ENCODE measurements around the gene INTS15. TPM values are rescaled to one million over a fixed set of nuclear protein-coding genes. Genes with fewer than 3 reads are reported as not detected.

Gene INTS15
- polyA plus RNA-seq, 4 donors = 15.0 to 28.7 (median 16.4) TPM

DNA sequence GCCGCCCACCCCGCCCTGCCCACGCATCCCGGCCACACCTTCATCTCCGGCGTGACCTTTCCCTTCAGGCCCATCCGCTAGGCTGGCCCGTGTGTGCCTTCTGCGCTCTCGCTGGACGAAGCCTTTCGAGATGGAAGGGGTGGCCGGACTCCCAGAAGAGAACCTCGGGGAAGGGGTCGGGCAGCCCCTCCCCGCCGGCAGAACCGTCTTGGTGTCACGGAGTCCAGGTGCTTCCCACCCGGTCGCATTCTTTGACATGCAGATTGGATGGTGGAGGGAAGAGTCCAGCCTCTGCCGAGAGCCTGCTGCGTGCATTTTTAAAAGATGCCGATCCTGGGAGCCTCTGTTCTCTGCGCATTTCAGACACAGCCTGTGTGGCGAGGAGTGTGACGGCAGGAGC, 18.3 kb downstream of the INTS15 start:
- no peaks in the 10 kb centered on the region for H3K9me3 ChIP-seq (ENCODE audit: control insufficient read depth in 2 of 2, insufficient read depth in 1 of 2, low read depth in 1 of 2, low read length in 1 of 2)
- H3K4me3 ChIP-seq (ENCODE audit: low read depth in 1 of 3, low read length in 3 of 3) = no peak overlapping the region
- no peak for DNase-seq
- H3K27ac ChIP-seq (ENCODE audit: low read depth in 1 of 3, low read length in 2 of 3) = no peak overlapping the region
- WGBS, 3 donors = 89 to 96% (median 94%) methylated on average over 27 of the region's 27 CpGs
- FAIRE-seq = no peak
- H3K36me3 ChIP-seq (ENCODE audit: control insufficient read depth in 3 of 3, insufficient read depth in 2 of 3, low read depth in 1 of 3, low read length in 3 of 3) = peaks cover 5 to 53% (median 6%) of the 10 kb centered on the region in 3 donors
- no peaks in the 10 kb centered on the region for H3K27me3 ChIP-seq (ENCODE audit: control insufficient read depth in 3 of 3, insufficient read depth in 3 of 3, low read length in 3 of 3)
- no peaks in the 10 kb centered on the region for H3K4me1 ChIP-seq (ENCODE audit: control insufficient read depth in 3 of 3, insufficient read depth in 2 of 3, low read depth in 1 of 3, low read length in 2 of 3)

DNA sequence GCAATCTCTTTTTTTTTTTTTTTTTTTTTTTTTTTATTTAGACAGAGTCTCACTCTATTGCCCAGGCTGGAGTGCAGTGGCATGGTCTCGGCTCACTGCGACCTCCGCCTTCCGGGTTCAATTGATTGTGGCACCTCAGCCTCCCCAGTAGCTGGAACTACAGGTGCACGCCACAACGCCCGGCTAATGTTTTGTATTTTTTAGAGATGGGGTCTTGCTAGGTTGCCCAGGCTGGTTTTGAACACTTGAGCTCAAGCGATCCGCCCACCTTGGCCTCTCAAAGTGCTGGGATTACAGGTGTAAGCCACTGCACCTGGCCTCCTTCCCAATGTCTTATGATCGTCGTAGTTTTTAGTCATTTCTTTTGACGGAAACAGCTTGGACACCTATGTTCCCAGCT, 19.0 kb downstream of the INTS15 start:
- Histone ChIP-seq H3K27me3 (ENCODE audit: control insufficient read depth in 3 of 3, insufficient read depth in 3 of 3, low read length in 3 of 3) (no peaks in the 10 kb centered on the region), H3K9me3 (ENCODE audit: control insufficient read depth in 2 of 2, insufficient read depth in 1 of 2, low read depth in 1 of 2, low read length in 1 of 2) (no peaks in the 10 kb centered on the region), H3K27ac (ENCODE audit: low read depth in 1 of 3, low read length in 2 of 3) (no peak overlapping the region), H3K4me1 (ENCODE audit: control insufficient read depth in 3 of 3, insufficient read depth in 2 of 3, low read depth in 1 of 3, low read length in 2 of 3) (no peaks in the 10 kb centered on the region), H3K36me3 (ENCODE audit: control insufficient read depth in 3 of 3, insufficient read depth in 2 of 3, low read depth in 1 of 3, low read length in 3 of 3) (peaks cover 5 to 47% (median 6%) of the 10 kb centered on the region in 3 donors), H3K4me3 (ENCODE audit: low read depth in 1 of 3, low read length in 3 of 3) (no peak overlapping the region)
- no peak for DNase-seq
- WGBS, 3 donors = 94 to 95% (median 95%) methylated on average over 12 of the region's 12 CpGs
- no peak for FAIRE-seq

DNA sequence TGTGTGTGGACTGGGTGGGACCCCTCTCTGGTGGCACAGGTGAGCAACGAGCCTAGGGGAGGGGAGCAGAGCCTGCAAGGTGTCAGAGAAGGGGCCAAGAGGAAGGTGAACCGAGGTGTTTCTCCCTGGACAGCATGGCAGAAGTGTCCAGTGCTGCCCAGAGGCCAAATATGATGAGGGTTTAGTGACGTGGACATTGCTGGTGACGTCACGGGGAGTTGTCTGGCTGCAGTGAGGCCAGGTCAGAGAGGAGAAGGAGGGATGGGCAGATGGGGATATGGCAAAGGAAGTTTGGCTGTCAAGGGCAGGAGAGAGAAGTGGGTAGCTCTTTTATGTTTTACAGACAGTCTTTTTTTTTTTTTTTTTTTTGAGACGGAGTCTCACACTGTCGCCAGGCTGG, 23.0 kb downstream of the INTS15 start:
- Histone ChIP-seq H3K4me1 (ENCODE audit: control insufficient read depth in 3 of 3, insufficient read depth in 2 of 3, low read depth in 1 of 3, low read length in 2 of 3) (peaks cover 0 to 7% (median 0%) of the 10 kb centered on the region in 3 donors), H3K9me3 (ENCODE audit: control insufficient read depth in 2 of 2, insufficient read depth in 1 of 2, low read depth in 1 of 2, low read length in 1 of 2) (no peaks in the 10 kb centered on the region), H3K4me3 (ENCODE audit: low read depth in 1 of 3, low read length in 3 of 3) (no peak overlapping the region), H3K27me3 (ENCODE audit: control insufficient read depth in 3 of 3, insufficient read depth in 3 of 3, low read length in 3 of 3) (peaks cover 0 to 8% (median 3%) of the 10 kb centered on the region in 3 donors), H3K27ac (ENCODE audit: low read depth in 1 of 3, low read length in 2 of 3) (no peak overlapping the region), H3K36me3 (ENCODE audit: control insufficient read depth in 3 of 3, insufficient read depth in 2 of 3, low read depth in 1 of 3, low read length in 3 of 3) (peaks cover 3 to 23% (median 5%) of the 10 kb centered on the region in 3 donors)
- 49 to 69% (median 58%) methylated on average over 5 to 7 of the region's 7 CpGs for WGBS, 3 donors
- FAIRE-seq (no peak), DNase-seq (no peak)

DNA sequence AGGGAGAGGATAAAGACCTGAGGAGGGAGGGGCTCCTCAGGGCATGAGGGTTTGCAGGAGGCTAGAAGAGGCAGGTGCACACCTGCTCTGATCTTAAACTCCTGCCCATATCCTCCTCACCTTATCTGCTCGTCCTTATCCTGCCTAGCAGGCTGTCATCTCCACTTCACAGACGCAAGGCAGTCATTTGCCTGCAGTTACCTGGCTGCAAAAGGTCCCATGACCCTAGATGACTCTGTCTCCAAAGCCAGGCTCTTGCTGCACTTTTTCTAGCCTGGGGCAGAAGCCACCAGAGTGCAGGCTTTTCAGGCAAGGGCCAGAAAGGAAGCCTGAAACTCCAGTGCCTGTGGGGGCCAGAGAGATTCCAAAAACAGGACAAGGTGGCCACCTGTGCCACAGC, 23.9 kb downstream of the INTS15 start:
- Histone ChIP-seq H3K36me3 (ENCODE audit: control insufficient read depth in 3 of 3, insufficient read depth in 2 of 3, low read depth in 1 of 3, low read length in 3 of 3) (peaks cover 0 to 16% (median 0%) of the 10 kb centered on the region in 3 donors), H3K4me1 (ENCODE audit: control insufficient read depth in 3 of 3, insufficient read depth in 2 of 3, low read depth in 1 of 3, low read length in 2 of 3) (peaks cover 0 to 7% (median 0%) of the 10 kb centered on the region in 3 donors), H3K9me3 (ENCODE audit: control insufficient read depth in 2 of 2, insufficient read depth in 1 of 2, low read depth in 1 of 2, low read length in 1 of 2) (no peaks in the 10 kb centered on the region), H3K27me3 (ENCODE audit: control insufficient read depth in 3 of 3, insufficient read depth in 3 of 3, low read length in 3 of 3) (peaks cover 0 to 8% (median 3%) of the 10 kb centered on the region in 3 donors), H3K4me3 (ENCODE audit: low read depth in 1 of 3, low read length in 3 of 3) (no peak overlapping the region), H3K27ac (ENCODE audit: low read depth in 1 of 3, low read length in 2 of 3) (no peak overlapping the region)
- 0 to 30% (median 12%) methylated on average over 2 of the region's 2 CpGs for WGBS, 3 donors
- no peak for FAIRE-seq
- no peak for DNase-seq

DNA sequence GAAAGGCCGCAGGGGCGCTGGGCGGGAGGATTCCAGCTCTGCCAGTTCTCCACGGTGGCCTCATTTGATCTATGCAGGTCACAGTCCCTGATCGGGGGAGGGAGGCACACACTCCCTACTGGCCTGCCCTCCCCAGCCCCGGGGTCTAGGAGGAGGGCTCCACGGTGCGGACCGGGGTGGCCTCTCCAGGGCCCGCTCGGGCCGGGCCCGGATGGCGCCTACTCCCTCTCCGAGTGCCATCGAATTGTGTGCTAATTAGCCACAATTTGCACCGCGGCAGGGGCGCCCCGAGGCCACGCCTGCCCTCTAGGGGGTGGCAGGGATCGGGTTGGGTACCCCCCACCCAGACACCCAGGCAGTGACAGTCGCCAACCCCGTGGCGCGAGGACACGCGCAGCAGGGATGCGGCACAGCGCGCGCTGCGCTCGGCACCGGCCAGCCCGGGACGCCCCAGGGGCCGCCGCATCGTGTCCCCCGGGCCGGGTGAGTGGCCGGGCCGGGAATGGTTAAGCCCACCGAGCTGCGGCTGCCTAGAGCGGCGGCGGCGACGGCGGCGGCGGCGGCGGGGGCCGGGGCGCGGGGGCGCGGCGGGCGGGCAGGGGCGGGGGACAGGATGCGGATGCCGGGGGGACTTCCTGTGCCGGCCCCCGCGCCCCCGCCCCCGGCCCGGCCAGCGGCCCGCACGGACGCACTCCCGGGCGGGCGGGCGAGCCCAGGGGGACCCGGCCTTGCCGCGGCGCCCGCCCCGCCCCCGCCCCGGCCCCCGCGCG, 25.3 kb downstream of the INTS15 start, which contains the start of gene ZNF853:
TSS of gene ZNF853 (plus strand) at position 658 of the 770 bp plus-strand sequence. CDS start 565 bp downstream, outside the sequence.
- Histone ChIP-seq H3K4me1 (ENCODE audit: control insufficient read depth in 3 of 3, insufficient read depth in 2 of 3, low read depth in 1 of 3, low read length in 2 of 3) (peaks cover 0 to 7% (median 0%) of the 10 kb centered on the region in 3 donors), H3K27me3 (ENCODE audit: control insufficient read depth in 3 of 3, insufficient read depth in 3 of 3, low read length in 3 of 3) (peaks cover 0 to 8% (median 3%) of the 10 kb centered on the region in 3 donors), H3K4me3 (ENCODE audit: low read depth in 1 of 3, low read length in 3 of 3) (peak within 1 kb of the TSS; percentile 39 to 60 (median 56)), H3K36me3 (ENCODE audit: control insufficient read depth in 3 of 3, insufficient read depth in 2 of 3, low read depth in 1 of 3, low read length in 3 of 3) (peaks cover 0 to 8% (median 0%) of the 10 kb centered on the region in 3 donors), H3K27ac (ENCODE audit: low read depth in 1 of 3, low read length in 2 of 3) (no peak within 1 kb of the TSS), H3K9me3 (ENCODE audit: control insufficient read depth in 2 of 2, insufficient read depth in 1 of 2, low read depth in 1 of 2, low read length in 1 of 2) (no peaks in the 10 kb centered on the region)
- DNase-seq (peak in 1 of 2 donors; percentile 44), FAIRE-seq (no peak)
- WGBS, 3 donors = 3 to 12% (median 10%) methylated on average over 20 to 91 of the region's 91 CpGs

DNA sequence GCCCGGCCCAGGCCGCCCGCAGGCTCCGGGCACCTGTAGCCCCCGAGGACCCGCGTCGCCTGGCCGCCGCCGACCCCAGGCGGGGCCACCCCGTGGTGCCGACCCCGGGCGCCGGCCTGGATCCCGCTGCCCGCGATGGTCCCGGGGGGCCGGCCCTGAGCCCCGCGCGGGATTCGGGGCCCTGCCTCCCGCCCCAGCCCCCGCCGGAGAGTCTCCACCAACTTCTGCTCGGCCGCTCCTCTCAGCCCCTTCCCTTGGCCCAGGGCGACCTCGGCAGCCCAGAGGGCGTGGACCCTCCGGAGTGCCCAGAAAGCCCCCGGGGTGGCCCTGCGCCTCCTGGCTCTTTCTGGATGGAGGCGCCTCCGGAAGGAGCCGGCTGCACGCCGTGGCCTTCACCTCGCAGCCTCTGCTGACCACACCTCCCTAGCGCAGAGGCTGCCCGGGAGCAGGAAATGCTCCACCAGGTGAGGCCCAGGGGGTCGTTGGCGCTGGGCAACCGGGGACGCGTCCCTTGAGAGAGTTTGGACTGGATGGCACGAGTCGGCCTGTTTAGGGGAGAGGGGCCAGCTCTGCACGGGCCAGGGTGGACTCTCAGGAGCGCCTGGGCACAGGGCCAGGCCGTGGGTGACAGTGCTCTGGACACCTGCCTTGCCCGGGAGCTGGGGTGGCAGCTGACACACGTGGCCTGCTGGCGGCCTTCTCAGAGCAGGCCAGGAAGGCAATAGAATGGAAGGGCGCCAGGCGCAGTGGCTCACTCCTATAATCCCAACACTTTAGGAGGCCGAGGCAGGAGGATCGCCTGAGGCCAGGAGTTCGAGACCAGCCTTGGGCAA, 26.1 kb downstream of the INTS15 start:
- FAIRE-seq (no peak), DNase-seq (peak in 1 of 2 donors; percentile 54)
- no peaks in the 10 kb centered on the region for H3K9me3 ChIP-seq (ENCODE audit: control insufficient read depth in 2 of 2, insufficient read depth in 1 of 2, low read depth in 1 of 2, low read length in 1 of 2)
- H3K27me3 ChIP-seq (ENCODE audit: control insufficient read depth in 3 of 3, insufficient read depth in 3 of 3, low read length in 3 of 3) = peaks cover 0 to 8% (median 3%) of the 10 kb centered on the region in 3 donors
- no peak overlapping the region for H3K27ac ChIP-seq (ENCODE audit: low read depth in 1 of 3, low read length in 2 of 3)
- peak overlapping the region; percentile 39 to 60 (median 56) for H3K4me3 ChIP-seq (ENCODE audit: low read depth in 1 of 3, low read length in 3 of 3)
- H3K4me1 ChIP-seq (ENCODE audit: control insufficient read depth in 3 of 3, insufficient read depth in 2 of 3, low read depth in 1 of 3, low read length in 2 of 3) = peaks cover 0 to 7% (median 2%) of the 10 kb centered on the region in 3 donors
- 11 to 17% (median 13%) methylated on average over 40 to 63 of the region's 63 CpGs for WGBS, 3 donors
- H3K36me3 ChIP-seq (ENCODE audit: control insufficient read depth in 3 of 3, insufficient read depth in 2 of 3, low read depth in 1 of 3, low read length in 3 of 3) = peaks cover 0 to 14% (median 0%) of the 10 kb centered on the region in 3 donors

DNA sequence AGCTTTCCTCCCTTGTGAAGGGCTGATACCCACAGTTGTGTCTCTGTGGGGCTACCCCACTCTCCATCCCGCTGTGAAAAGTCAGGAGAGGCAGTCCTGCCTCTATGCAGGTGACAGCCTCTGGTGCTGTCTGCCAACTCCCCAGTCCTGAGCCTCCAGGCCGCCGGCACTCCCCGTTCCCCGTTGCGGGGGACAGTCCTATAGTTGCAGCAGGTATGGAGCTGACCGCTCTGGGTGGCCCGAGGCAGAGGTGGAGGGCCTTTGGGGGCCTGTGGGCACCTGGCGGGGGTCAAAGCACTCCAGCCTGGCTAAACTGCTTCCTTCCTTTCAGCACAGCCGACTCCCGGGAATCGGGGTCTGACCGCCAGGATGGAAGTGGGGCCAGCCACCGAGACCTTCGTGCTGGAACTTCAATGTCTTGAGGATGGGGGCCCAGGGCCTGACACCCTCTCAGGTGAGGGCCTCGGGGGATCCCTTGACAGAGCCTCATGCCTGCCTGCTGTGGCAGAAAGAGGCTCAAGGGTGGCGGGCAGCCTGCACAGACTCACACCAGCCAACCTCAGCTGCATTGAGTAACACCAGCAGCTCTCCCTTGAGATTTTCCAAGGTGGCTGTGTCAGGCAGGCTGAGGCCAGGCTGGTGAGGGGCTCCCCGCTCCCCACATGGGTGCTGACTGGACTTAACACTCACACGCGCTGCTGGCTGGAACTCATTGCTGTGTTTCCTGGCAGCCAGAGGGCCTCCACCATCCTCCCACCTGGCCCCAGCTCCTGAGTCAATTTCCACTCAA, 27.2 kb downstream of the INTS15 start:
- Histone ChIP-seq H3K4me1 (ENCODE audit: control insufficient read depth in 3 of 3, insufficient read depth in 2 of 3, low read depth in 1 of 3, low read length in 2 of 3) (peaks cover 0 to 7% (median 2%) of the 10 kb centered on the region in 3 donors), H3K27ac (ENCODE audit: low read depth in 1 of 3, low read length in 2 of 3) (no peak overlapping the region), H3K27me3 (ENCODE audit: control insufficient read depth in 3 of 3, insufficient read depth in 3 of 3, low read length in 3 of 3) (peaks cover 0 to 8% (median 3%) of the 10 kb centered on the region in 3 donors), H3K36me3 (ENCODE audit: control insufficient read depth in 3 of 3, insufficient read depth in 2 of 3, low read depth in 1 of 3, low read length in 3 of 3) (peaks cover 0 to 23% (median 0%) of the 10 kb centered on the region in 3 donors), H3K9me3 (ENCODE audit: control insufficient read depth in 2 of 2, insufficient read depth in 1 of 2, low read depth in 1 of 2, low read length in 1 of 2) (no peaks in the 10 kb centered on the region), H3K4me3 (ENCODE audit: low read depth in 1 of 3, low read length in 3 of 3) (no peak overlapping the region)
- FAIRE-seq = no peak
- 87 to 88% (median 87%) methylated on average over 20 of the region's 20 CpGs for WGBS, 3 donors
- no peak for DNase-seq
